H1 (cell line): Measurements from ENCODE around the gene SMAGP. TPM values are rescaled to one million over a fixed set of nuclear protein-coding genes. Genes with fewer than 3 reads are reported as not detected.

Experiments used
- KDM1A ChIP-seq: fragments of 200-600, 300-600 bp; sonication (generic); IDR thresholded peaks from 2 replicates; pipeline ENCODE4 v1.7.1; 2016; ENCODE audit warnings: mild to moderate bottlenecking, low read length, borderline replicate concordance
- KDM5A ChIP-seq: fragments of 200-600 bp; IDR thresholded peaks from 2 replicates; pipeline ENCODE4 v1.7.1; 2012; ENCODE audit warnings: mild to moderate bottlenecking, low read length, inconsistent platforms, mixed read lengths
- NRF1 ChIP-seq: IDR thresholded peaks from 2 replicates; pipeline ENCODE4 v1.6.1; 2011; ENCODE audit warnings: mild to moderate bottlenecking, low read depth, low read length, improper control_type of control experiment
- RXRA ChIP-seq: IDR thresholded peaks from 2 replicates; pipeline ENCODE4 v1.6.1; 2011; ENCODE audit warnings: low read depth, mild to moderate bottlenecking, low read length, moderate library complexity; ENCODE audit not compliant: insufficient read depth
- SUZ12 ChIP-seq: fragments of 200-600 bp; sonication (generic); IDR thresholded peaks from 2 replicates; pipeline ENCODE4 v1.6.1; 2012; ENCODE audit warnings: mild to moderate bottlenecking, inconsistent platforms, low read length, moderate library complexity, mixed read lengths
- TCF12 ChIP-seq: IDR thresholded peaks from 2 replicates; pipeline ENCODE4 v1.6.1; 2011; ENCODE audit warnings: low read depth, mild to moderate bottlenecking, low read length
- TEAD4 ChIP-seq: IDR thresholded peaks from 2 replicates; pipeline ENCODE4 v1.6.1; 2012; ENCODE audit warnings: low read depth, low read length, inconsistent platforms, mixed read lengths
- polyA plus RNA-seq, 7 experiments: library from polyadenylated mRNA; depleted of rRNA in 3 of 7; stranded (reverse) in 5 of 7; unstranded in 2 of 7; fragments of >200 nt in 5 of 7; fragments of 200-250 nt in 2 of 7; gene quantifications; 1 replicate in 5 of 7; 2 replicates in 1 of 7; 4 replicates in 1 of 7; pipeline versions ENCODE4 v1.2.1 to v1.2.3, GENCODE V29; 2011 to 2013; ENCODE audit warnings: missing spikeins in 2 of 7, mixed read lengths in 2 of 7
- total RNA-seq: library from RNA; stranded (reverse); fragmentation: NEBNext Ultra II Directional; extraction: Animal tissue kit (Norgen Biotek cat#: 25700); gene quantifications from 2 replicates; pipeline ENCODE4 v1.2.1, GENCODE V29; 2021
- TF ChIP-seq, protein P1 (sequence below): fragments of 300-600 bp; sonication (generic); IDR thresholded peaks from 2 replicates; pipeline ENCODE4 v1.7.1; 2012; ENCODE audit warnings: low read length, moderate library complexity, mild to moderate bottlenecking, inconsistent platforms; ENCODE audit not compliant: insufficient replicate concordance
- TF ChIP-seq, protein P2 (sequence below): IDR thresholded peaks from 2 replicates; pipeline ENCODE4 v1.6.1; 2011; ENCODE audit warnings: low read depth, mild to moderate bottlenecking, low read length; ENCODE audit not compliant: insufficient read depth
- TF ChIP-seq, protein P3 (sequence below): IDR thresholded peaks from 2 replicates; pipeline ENCODE4 v1.6.1; 2012; ENCODE audit warnings: inconsistent platforms

Gene SMAGP
- total and polyA plus RNA-seq, 2 of the 8 experiments (the other 6 are each of a cell fraction or from before 2014, with no cell fraction given), result 9.4 to 12.7 TPM

DNA sequence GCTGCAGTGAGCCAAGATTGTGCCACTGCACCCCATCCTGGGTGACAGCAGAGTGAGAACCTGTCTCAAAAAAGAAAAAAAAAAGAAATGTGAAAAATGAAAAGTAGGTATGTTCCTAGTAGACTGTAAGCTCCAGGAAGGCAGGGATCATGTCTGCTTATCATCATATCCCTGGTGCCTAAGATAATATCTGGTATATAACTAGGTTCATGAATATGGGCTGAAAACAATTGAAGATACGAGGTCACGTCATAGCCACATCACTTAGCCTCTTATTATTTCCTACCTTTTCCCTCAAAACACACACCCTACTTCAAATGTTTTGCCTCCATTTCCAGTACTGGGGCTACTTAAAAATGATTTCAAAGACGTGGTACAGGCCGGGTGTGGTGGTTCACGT, 55.3 kb downstream of the SMAGP start (continued):
- TF ChIP-seq, protein P1, sequence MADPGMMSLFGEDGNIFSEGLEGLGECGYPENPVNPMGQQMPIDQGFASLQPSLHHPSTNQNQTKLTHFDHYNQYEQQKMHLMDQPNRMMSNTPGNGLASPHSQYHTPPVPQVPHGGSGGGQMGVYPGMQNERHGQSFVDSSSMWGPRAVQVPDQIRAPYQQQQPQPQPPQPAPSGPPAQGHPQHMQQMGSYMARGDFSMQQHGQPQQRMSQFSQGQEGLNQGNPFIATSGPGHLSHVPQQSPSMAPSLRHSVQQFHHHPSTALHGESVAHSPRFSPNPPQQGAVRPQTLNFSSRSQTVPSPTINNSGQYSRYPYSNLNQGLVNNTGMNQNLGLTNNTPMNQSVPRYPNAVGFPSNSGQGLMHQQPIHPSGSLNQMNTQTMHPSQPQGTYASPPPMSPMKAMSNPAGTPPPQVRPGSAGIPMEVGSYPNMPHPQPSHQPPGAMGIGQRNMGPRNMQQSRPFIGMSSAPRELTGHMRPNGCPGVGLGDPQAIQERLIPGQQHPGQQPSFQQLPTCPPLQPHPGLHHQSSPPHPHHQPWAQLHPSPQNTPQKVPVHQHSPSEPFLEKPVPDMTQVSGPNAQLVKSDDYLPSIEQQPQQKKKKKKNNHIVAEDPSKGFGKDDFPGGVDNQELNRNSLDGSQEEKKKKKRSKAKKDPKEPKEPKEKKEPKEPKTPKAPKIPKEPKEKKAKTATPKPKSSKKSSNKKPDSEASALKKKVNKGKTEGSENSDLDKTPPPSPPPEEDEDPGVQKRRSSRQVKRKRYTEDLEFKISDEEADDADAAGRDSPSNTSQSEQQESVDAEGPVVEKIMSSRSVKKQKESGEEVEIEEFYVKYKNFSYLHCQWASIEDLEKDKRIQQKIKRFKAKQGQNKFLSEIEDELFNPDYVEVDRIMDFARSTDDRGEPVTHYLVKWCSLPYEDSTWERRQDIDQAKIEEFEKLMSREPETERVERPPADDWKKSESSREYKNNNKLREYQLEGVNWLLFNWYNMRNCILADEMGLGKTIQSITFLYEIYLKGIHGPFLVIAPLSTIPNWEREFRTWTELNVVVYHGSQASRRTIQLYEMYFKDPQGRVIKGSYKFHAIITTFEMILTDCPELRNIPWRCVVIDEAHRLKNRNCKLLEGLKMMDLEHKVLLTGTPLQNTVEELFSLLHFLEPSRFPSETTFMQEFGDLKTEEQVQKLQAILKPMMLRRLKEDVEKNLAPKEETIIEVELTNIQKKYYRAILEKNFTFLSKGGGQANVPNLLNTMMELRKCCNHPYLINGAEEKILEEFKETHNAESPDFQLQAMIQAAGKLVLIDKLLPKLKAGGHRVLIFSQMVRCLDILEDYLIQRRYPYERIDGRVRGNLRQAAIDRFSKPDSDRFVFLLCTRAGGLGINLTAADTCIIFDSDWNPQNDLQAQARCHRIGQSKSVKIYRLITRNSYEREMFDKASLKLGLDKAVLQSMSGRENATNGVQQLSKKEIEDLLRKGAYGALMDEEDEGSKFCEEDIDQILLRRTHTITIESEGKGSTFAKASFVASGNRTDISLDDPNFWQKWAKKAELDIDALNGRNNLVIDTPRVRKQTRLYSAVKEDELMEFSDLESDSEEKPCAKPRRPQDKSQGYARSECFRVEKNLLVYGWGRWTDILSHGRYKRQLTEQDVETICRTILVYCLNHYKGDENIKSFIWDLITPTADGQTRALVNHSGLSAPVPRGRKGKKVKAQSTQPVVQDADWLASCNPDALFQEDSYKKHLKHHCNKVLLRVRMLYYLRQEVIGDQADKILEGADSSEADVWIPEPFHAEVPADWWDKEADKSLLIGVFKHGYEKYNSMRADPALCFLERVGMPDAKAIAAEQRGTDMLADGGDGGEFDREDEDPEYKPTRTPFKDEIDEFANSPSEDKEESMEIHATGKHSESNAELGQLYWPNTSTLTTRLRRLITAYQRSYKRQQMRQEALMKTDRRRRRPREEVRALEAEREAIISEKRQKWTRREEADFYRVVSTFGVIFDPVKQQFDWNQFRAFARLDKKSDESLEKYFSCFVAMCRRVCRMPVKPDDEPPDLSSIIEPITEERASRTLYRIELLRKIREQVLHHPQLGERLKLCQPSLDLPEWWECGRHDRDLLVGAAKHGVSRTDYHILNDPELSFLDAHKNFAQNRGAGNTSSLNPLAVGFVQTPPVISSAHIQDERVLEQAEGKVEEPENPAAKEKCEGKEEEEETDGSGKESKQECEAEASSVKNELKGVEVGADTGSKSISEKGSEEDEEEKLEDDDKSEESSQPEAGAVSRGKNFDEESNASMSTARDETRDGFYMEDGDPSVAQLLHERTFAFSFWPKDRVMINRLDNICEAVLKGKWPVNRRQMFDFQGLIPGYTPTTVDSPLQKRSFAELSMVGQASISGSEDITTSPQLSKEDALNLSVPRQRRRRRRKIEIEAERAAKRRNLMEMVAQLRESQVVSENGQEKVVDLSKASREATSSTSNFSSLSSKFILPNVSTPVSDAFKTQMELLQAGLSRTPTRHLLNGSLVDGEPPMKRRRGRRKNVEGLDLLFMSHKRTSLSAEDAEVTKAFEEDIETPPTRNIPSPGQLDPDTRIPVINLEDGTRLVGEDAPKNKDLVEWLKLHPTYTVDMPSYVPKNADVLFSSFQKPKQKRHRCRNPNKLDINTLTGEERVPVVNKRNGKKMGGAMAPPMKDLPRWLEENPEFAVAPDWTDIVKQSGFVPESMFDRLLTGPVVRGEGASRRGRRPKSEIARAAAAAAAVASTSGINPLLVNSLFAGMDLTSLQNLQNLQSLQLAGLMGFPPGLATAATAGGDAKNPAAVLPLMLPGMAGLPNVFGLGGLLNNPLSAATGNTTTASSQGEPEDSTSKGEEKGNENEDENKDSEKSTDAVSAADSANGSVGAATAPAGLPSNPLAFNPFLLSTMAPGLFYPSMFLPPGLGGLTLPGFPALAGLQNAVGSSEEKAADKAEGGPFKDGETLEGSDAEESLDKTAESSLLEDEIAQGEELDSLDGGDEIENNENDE, result no peak
- TF ChIP-seq, protein P2, sequence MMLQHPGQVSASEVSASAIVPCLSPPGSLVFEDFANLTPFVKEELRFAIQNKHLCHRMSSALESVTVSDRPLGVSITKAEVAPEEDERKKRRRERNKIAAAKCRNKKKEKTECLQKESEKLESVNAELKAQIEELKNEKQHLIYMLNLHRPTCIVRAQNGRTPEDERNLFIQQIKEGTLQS, result no peak
- TF ChIP-seq KDM1A (no peak), NRF1 (no peak), TEAD4 (no peak), KDM5A (no peak), TCF12 (no peak), SUZ12 (no peak), RXRA (no peak)
- TF ChIP-seq, protein P3, sequence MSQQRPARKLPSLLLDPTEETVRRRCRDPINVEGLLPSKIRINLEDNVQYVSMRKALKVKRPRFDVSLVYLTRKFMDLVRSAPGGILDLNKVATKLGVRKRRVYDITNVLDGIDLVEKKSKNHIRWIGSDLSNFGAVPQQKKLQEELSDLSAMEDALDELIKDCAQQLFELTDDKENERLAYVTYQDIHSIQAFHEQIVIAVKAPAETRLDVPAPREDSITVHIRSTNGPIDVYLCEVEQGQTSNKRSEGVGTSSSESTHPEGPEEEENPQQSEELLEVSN, result no peak
